Prostate gland (tissue), 2 donors: ENCODE data around the gene DSE.

Source experiments
- POLR2A ChIP-seq: fragments of 450-650 bp; IDR thresholded peaks from one replicate; pipeline ENCODE4 v1.6.1; 2016; ENCODE audit warnings: antibody characterized with exemption, mild to moderate bottlenecking
- POLR2AphosphoS5 ChIP-seq: sonication (generic); formaldehyde crosslinking; IDR thresholded peaks from one replicate; pipeline ENCODE4 v1.6.1; 2017; ENCODE audit warnings: antibody characterized with exemption
- TF ChIP-seq, protein P1 (sequence below), 4 experiments: fragments of 200-600 bp in 2 of 4; fragments of 450-650 bp in 2 of 4; sonication (generic) in 2 of 4; IDR thresholded peaks; 1 replicate in 3 of 4; 2 replicates in 1 of 4; pipeline ENCODE4 v1.5.1; 2016 to 2019; ENCODE audit warnings: antibody characterized with exemption in 4 of 4, mild to moderate bottlenecking in 2 of 4, moderate library complexity in 2 of 4

DNA sequence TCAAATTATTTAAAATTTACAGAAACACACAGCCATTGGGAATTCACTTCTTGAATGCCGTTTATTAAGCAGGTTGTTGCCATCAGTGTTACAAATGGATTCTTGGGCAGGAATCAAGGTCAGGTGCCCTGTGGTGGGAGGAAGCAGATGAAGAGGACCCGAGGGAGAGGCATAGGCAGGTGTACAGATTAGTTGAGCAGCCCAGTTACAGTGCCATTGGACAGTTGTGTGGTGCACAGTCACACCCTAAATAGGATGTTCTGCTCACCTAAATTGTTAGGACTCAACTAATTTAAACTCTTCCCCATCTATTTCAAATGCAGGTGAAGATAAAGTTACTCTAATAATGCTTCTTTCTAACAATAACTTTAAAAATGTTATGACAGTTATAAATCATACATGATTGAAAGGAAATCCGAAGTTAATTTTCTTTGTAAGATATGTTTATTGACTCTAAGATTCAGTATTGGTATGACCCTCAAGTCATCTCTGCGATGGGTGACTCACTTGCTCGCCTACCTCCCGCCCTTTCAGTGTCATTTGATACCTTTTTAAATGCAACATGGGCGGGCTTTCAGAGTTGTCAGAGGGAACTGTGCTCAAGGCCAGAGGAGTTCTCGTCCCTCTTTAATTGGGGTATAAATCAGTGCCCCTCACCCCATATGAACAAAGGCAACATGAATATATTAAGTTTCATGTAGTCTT, 35.1 kb downstream of the DSE start:
- TF ChIP-seq, protein P1, sequence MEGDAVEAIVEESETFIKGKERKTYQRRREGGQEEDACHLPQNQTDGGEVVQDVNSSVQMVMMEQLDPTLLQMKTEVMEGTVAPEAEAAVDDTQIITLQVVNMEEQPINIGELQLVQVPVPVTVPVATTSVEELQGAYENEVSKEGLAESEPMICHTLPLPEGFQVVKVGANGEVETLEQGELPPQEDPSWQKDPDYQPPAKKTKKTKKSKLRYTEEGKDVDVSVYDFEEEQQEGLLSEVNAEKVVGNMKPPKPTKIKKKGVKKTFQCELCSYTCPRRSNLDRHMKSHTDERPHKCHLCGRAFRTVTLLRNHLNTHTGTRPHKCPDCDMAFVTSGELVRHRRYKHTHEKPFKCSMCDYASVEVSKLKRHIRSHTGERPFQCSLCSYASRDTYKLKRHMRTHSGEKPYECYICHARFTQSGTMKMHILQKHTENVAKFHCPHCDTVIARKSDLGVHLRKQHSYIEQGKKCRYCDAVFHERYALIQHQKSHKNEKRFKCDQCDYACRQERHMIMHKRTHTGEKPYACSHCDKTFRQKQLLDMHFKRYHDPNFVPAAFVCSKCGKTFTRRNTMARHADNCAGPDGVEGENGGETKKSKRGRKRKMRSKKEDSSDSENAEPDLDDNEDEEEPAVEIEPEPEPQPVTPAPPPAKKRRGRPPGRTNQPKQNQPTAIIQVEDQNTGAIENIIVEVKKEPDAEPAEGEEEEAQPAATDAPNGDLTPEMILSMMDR (IDR thresholded peaks at IDR 0.05), result no peak
- TF ChIP-seq POLR2A (no peak), POLR2AphosphoS5 (no peak)
